OCI-LY7 (cell line): ENCODE results near the gene SLC6A19. TPM values are rescaled to one million over a fixed set of nuclear protein-coding genes. Genes with fewer than 3 reads are reported as not detected.

Experiments used
- BruUV-seq: library from RNA; stranded (reverse); fragments of 400-500 nt; replicated peaks from 2 replicates; lab custom pipeline; 2021; lab: Mats Ljungman, UMichigan
- CTCF ChIA-PET: fragments of 300-600 bp; sonication (Branson Sonifier 250); formaldehyde crosslinking; loops from one replicate; lab custom pipeline; 2022; ENCODE audit warnings: antibody characterized with exemption; ENCODE audit not compliant: unreplicated experiment; lab: Charles Lee
- POLR2A ChIA-PET: fragments of 300-600 bp; sonication (Branson Sonifier 250); formaldehyde crosslinking; loops from one replicate; lab custom pipeline; 2022; ENCODE audit warnings: antibody characterized with exemption; lab: Charles Lee
- DNase-seq: peaks from one replicate; pipeline ENCODE4 v3.0.0-alpha.2; 2015; ENCODE audit warnings: low spot score
- H2AFZ ChIP-seq: fragments of 200-600 bp; sonication (generic), shearing (Covaris generic); 2 replicates; pipeline ENCODE4 v1.6.1; 2014; ENCODE audit warnings: mild to moderate bottlenecking, antibody characterized with exemption, low read length, moderate library complexity
- H3K27ac ChIP-seq: fragments of 200-600 bp; sonication (generic); 2 replicates; pipeline ENCODE4 v1.5.1; 2014; ENCODE audit warnings: mixed run types, low read depth, mild to moderate bottlenecking, moderate library complexity, low read length, inconsistent platforms; ENCODE audit not compliant: poor library complexity, severe bottlenecking
- H3K36me3 ChIP-seq: fragments of 200-600 bp; sonication (generic); 2 replicates; pipeline ENCODE4 v1.6.1; 2014; ENCODE audit warnings: mild to moderate bottlenecking, antibody characterized with exemption, low read length, moderate library complexity, mixed read lengths; ENCODE audit not compliant: insufficient read depth
- H3K4me1 ChIP-seq: fragments of 200-600 bp; sonication (generic); 2 replicates; pipeline ENCODE4 v1.5.1; 2014; ENCODE audit warnings: mild to moderate bottlenecking, low read length; ENCODE audit not compliant: insufficient read depth, poor library complexity, severe bottlenecking
- H3K4me2 ChIP-seq: fragments of 200-600 bp; sonication (generic); 2 replicates; pipeline ENCODE4 v1.6.1; 2014; ENCODE audit warnings: mild to moderate bottlenecking, low read length
- H3K4me3 ChIP-seq: fragments of 200-600 bp; sonication (generic); 2 replicates; pipeline ENCODE4 v1.5.1; 2014; ENCODE audit warnings: mild to moderate bottlenecking, low read depth, low read length; ENCODE audit not compliant: poor library complexity, severe bottlenecking
- H3K79me2 ChIP-seq: fragments of 200-600 bp; sonication (generic); 2 replicates; pipeline ENCODE4 v1.6.1; 2016; ENCODE audit warnings: low read depth, mild to moderate bottlenecking, low read length, moderate library complexity, mixed read lengths; ENCODE audit not compliant: insufficient read depth
- H3K9me2 ChIP-seq: fragments of 200-600 bp; sonication (generic); 2 replicates; pipeline ENCODE4 v1.6.1; 2016; ENCODE audit warnings: mild to moderate bottlenecking, low read length, mixed read lengths; ENCODE audit not compliant: insufficient read depth
- H3K9me3 ChIP-seq: fragments of 200-600 bp; sonication (generic); 2 replicates; pipeline ENCODE4 v1.6.1; 2014; ENCODE audit warnings: mild to moderate bottlenecking, mixed run types, low read length, mixed read lengths
- H4K20me1 ChIP-seq: fragments of 200-600 bp; sonication (generic); 2 replicates; pipeline ENCODE4 v1.6.1; 2014; ENCODE audit warnings: mild to moderate bottlenecking, antibody characterized with exemption, low read length, moderate library complexity, mixed read lengths; ENCODE audit not compliant: insufficient read depth
- CTCF ChIP-seq: fragments of 200-600 bp; sonication (generic); conservative IDR thresholded peaks from 2 replicates; pipeline ENCODE4 v1.5.1; 2014; ENCODE audit warnings: mild to moderate bottlenecking, antibody characterized with exemption, low read length, moderate library complexity, mixed read lengths
- EZH2phosphoT487 ChIP-seq: fragments of 200-600 bp; sonication (generic); IDR thresholded peaks from 2 replicates; pipeline ENCODE4 v1.6.1; 2018; ENCODE audit warnings: low read depth, borderline replicate concordance, mild to moderate bottlenecking, mixed run types, antibody characterized with exemption, low read length, moderate library complexity, mixed read lengths
- intact Hi-C: fragments of 100-400 bp; cut with micrococcal nuclease; formaldehyde crosslinking; loops from one replicate; pipeline ENCODE4 v1.10.0; 2022; ENCODE audit not compliant: unreplicated experiment
- total RNA-seq, 2 experiments: library from RNA; depleted of rRNA in 1 of 2; stranded (reverse); fragments of >200 nt in 1 of 2; shearing (Covaris generic) in 1 of 2; gene quantifications; 2 replicates each; pipeline ENCODE4 v1.2.3, GENCODE V29; 2014 to 2022

The SLC6A19 gene
- total RNA-seq, 2 experiments from 2014 or later, result not detected

- H3K27ac ChIP-seq, result no peak overlapping the region
- POLR2A ChIA-PET, result no interaction called here
- no peaks in the 10 kb centered on the region for H4K20me1 ChIP-seq
- no TSS peak for BruUV-seq
- H3K36me3 ChIP-seq, result no peaks in the 10 kb centered on the region
- no peaks in the 10 kb centered on the region for H3K79me2 ChIP-seq
- H3K9me3 ChIP-seq, result no peaks in the 10 kb centered on the region
- DNase-seq, result no peak
- intact Hi-C loops, result no loop called here
- no peaks in the 10 kb centered on the region for H3K9me2 ChIP-seq
- no peaks in the 10 kb centered on the region for H3K4me1 ChIP-seq
- H3K4me2 ChIP-seq, result no peak overlapping the region
- H2AFZ ChIP-seq, result no peak overlapping the region
- CTCF ChIA-PET, result no interaction called here
- H3K4me3 ChIP-seq, result no peak overlapping the region
- TF ChIP-seq CTCF (no peak), EZH2phosphoT487 (no peak)
These were observed 19.7 kb upstream of the SLC6A19 start for GRCh38 chr5:1181451-1182359.

GRCh38 chr5:1182360-1182632 is 19.1 kb upstream of the SLC6A19 start:
- H4K20me1 ChIP-seq, result no peaks in the 10 kb centered on the region
- no peak overlapping the region for H3K4me2 ChIP-seq
- H3K9me3 ChIP-seq, result no peaks in the 10 kb centered on the region
- TF ChIP-seq EZH2phosphoT487 (no peak), CTCF (no peak)
- no peaks in the 10 kb centered on the region for H3K79me2 ChIP-seq
- DNase-seq, result no peak
- intact Hi-C loops, result no loop called here
- ChIA-PET CTCF (no interaction called here), POLR2A (no interaction called here)
- BruUV-seq, result no TSS peak
- no peaks in the 10 kb centered on the region for H3K36me3 ChIP-seq
- H3K9me2 ChIP-seq, result no peaks in the 10 kb centered on the region
- no peak overlapping the region for H3K4me3 ChIP-seq
- no peaks in the 10 kb centered on the region for H3K4me1 ChIP-seq
- H2AFZ ChIP-seq, result no peak overlapping the region
- no peak overlapping the region for H3K27ac ChIP-seq
